Amniotic stem cell (primary cell): ENCODE measurements around the gene EML4.
"Not testable (repeated sequence)": the region's sequence is repeated elsewhere in the genome, so short reads cannot be mapped to it uniquely, and the experiment has no call there.

Experiments used
- DNase-seq: peaks from one replicate; lab custom pipeline; 2025; lab: John Stamatoyannopoulos, UW

EML4 gene

GRCh38 chr2:42336361-42336965 is 167.3 kb downstream of the EML4 start:
- DNase-seq, result no peak

GRCh38 chr2:42337356-42337820 is 168.2 kb downstream of the EML4 start:
- DNase-seq, result no peak

DNA sequence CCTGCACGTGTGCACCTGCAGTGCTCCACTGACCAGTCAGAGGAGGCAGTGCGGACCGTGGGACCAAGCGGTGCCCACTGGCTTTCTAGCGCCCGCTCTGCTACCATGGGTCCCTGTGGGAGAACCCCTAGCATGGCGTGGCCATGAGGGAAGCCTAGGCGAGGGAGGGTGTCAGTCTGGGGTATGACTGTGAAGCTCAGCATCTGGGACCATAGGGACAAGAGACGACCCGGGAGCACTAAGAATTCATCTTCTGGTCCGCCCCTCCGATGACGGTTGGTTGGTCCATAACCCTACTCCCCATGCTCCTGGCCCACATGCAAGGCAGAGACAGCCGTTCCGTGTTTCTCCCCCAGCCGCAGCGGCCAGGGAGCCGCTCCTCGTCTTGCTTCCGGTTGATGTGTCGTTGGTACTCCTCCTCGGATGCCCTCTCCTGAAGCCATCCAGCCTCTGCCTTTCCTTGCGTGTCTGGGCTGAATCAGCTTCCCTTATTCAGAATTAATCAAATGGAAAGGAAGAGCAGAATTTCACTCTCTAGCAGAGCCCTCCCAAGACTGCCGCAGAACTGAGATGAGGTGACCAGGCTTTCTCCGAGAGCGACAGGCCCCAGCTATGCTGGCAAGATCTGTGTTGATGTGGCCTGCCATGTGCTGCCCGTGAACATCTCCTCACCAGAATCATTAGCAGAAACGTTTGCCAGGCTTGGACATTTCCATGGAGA is 168.9 kb downstream of the EML4 start:
- DNase-seq, result no peak

- no peak for DNase-seq
These were observed 169.5 kb downstream of the EML4 start for GRCh38 chr2:42338567-42339190.

- no peak for DNase-seq
These were observed 170.2 kb downstream of the EML4 start for GRCh38 chr2:42339191-42339912.

DNA sequence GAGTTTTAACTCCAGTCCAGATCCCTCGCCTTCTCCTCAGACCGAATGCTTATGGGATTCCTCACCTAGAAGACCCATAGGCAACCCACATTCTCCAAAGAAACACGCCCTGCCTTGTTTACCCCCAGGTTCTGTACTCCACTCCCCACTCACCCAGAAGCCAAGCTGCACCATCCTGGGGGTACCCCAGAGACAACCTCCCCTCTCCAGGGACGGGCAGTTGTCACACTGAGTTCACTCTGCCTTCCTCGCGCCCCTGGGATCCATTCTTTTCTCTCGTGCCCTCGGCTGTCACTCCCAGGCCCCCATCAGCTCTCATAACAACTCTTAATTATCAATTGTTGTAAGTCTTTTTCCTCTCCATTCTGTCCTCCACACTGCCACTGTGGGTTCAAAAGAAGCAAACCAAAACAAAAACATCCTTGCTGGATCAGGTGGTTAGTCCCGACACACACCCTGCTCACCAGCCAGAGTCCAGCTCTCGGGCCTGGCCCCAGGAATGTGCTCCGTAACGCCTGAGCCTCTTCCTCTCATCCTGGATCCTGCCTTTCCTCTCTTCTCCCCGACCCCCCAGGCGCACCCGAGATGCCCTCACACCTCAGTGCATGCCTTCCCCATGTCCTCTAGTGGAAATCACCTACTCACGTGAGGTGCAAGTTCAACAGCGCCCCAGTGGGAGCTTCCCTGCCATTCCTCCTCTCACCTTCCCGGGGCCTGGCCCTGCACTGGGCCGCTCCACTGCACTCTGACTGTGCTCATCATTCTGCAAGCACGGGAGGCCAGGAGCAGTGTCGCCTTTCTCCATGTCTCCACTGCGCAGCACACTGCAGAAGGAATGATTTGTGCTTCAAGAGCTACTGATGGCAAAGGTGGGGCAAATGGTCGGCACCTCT is 171.1 kb downstream of the EML4 start:
- no peak for DNase-seq

DNA sequence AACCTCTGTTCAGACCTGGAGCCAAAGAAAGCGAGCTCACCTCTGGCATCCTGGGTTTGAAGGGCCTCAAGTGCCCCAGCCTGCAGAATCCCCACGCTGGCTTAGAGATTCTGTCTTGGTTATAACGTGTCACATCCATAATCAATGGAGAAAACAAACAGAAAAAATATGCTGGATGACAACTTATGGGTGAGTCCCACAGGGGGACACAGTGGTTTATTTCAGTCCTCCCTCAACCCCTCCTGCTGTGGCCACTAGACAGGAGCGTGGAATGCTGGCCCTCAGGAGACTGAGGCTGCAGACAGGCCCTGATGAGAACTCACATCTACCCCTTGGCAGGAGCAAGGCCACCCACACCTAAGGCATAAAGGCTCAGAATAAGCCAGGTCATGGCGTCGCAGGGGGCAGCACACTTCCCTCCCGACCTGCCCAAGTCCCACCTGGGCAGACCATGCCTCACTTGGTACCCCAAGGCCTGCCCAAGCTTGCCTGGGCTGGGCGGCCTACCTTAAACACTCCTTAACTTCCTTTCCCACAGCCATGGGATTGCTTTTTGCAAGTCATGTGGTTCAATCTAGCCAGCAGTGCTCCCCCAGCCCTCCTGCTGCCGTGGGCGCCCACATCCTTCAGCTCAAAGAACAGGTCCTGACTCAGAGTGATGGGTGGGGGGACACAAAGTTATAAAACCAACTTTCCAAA is 171.9 kb downstream of the EML4 start:
- DNase-seq, result no peak

DNA sequence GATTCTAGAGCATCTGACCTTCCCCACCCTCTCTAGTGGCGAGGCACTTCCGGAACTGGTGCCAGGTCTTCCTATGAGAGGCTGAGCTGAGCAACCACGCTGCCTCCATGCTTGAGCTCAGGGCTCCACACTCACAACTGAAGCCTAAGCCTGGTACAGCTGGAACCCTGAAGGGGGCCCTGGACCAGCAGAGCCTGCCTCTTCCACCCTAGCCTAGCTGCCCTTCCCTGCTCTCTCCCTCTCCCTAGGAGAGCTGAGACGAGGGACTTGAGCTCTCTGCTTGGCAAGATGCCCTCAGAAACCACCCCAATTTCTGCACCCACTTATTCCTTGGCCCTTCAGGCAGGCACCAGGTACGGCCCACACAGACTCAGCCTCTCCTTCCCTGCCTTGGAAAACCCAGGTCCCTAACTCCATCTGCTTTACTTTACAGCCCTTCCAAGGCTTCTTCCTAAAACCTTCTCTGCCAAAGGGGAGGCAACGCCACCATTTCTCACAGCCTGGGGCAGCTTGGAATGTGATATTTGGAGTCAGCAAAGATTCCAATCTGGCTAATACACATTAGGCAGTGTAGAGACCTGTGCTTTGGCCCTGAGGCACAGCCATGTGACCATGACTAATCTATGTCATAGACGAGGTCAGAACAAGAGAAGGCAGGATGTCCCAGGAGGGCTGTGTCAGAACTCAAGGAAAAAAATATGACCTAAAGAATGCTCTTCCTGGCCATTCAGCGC is 173.1 kb downstream of the EML4 start:
- peak; percentile 28 for DNase-seq

GRCh38 chr2:42342795-42343241 is 173.7 kb downstream of the EML4 start:
- DNase-seq, result no peak

DNA sequence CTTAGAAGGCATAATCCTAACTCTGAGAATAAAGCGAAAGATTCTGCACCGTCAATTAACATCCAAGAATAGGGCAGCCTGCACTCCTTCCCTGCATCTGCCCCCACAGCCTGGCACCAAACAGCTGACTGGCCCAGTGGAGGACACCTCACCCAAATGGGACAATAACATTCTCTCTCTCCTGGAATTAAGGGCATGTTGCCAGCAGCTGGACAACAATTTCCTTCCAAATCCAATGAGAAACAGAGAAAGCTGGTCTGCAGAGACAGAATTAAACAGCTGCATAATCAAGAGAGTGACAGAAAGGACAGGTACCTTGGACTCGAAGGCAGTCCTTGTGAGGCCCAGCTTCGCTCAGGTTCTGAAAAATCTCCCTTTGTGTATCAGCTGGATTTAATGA is 176.8 kb downstream of the EML4 start:
- DNase-seq, result no peak

- DNase-seq, result not testable (repeated sequence)
These were observed 177.7 kb downstream of the EML4 start for GRCh38 chr2:42346856-42347255.

- DNase-seq, result not testable (repeated sequence)
These were observed 178.4 kb downstream of the EML4 start for GRCh38 chr2:42347518-42347917.

DNA sequence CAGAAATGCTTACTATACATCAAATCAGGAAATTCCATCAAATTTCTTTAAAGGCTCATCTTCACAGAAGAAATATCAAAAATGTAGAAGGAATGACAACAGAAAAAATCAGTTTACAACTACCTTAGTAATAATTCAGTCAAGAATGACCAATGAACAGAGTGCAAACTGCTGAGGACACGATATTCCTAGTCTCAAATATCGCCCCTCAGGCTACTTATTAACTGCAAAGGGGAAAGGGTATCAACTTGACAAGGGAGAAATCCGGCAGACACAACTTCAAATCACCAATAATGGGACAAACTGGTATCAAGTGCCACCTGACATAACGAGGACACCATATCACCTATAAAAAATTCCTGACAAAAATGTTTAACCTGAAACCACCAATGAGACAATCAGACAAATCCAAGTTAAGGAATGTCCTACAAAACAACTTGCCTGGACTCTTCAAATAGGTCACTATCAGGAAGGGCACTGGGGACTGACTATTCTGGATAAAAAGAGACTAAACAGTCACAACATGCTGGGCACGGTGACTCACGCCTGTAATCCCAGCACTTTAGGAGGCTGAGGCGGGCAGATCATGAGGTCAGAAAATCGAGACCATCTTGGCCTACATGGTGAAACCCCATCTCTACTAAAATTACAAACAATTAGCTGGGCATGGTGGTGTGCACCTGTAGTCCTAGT is 179.1 kb downstream of the EML4 start:
- DNase-seq, result no peak

- no peak for DNase-seq
These were observed 181.4 kb downstream of the EML4 start for GRCh38 chr2:42350434-42351063.

GRCh38 chr2:42351864-42352263 is 182.7 kb downstream of the EML4 start:
- DNase-seq, result no peak

GRCh38 chr2:42353792-42354429 is 184.8 kb downstream of the EML4 start:
- no peak for DNase-seq

DNA sequence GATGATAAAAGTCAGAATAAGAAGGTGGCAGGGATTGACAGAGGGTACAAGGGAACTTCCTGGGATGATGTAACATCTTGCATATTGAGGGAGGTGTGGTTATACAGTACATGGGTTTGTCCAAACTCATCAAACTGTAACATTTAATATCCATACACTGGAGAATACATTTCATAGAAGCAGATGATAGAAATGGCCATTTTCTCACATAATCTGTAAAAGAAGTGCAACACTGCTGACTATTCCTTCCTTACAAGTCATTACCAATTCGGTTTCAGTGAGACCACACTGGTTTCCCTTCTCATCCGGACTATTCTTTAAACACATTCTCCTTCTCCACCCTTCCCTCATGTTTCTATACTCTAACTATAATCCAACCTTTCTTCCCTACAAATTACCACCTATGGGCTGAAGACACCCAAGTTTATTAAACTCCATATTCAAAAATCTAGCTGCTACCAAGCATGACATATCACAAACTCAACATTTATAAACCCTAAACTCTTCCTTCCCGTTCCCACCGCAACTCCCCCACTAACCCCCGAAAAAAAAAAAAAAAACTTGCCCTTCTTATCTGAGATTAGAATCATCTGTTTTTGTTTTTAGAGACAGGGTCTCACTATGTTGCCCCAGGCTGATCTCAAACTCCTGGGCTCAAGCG is 190.3 kb downstream of the EML4 start:
- DNase-seq, result no peak

DNA sequence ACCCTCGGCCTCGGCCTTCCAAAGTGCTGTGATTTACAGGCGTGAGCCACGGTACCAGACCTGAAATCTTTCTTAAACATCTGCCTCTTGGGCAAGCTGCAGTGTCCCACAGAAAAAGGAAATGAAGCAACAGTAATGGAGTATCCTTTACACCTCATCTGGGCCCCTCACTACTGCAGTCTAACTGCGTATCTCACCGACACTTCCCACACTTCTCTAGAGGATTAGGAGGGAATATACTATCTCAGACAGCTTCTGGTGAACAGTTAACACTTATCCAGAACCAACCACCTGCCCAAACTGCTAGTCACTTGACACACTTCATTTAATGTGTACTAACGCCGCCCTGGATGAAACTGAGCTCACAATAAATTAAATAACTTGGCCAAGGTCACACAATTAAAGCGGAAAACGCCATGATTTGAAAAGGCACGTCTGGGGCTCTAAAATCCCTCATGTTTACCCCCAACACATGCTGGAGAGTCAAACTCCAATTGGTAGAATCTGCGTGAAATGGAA is 190.9 kb downstream of the EML4 start:
- DNase-seq, result no peak
